ENCODE measurements around the gene FAH. TPM values are rescaled to one million over a fixed set of nuclear protein-coding genes. Genes with fewer than 3 reads are reported as not detected.

Gene FAH
- total RNA-seq, 2 experiments from 2014 or later: 40.9 to 41.8 TPM

DNA sequence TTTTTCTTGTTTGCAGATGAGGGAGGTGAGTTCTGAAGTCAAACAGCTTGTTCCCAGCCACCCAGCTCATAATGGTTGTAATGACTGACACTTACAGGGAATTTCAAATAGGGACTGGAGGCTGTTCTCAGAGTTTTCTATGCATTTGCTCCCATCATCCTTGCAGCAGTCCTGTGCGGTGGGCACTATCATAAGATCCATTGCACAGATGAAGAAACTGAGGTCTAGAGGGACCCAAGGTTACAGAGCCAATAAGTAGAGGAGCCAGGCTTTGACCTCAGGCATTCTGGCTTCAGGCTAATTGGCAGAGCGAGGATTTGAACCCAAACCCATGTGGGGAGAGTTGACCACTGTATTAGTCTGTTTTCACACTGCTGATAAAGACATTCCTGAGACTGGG is 32.4 kb downstream of the FAH start:
- no peak for ATAC-seq
- no peaks in the 10 kb centered on the region for H3K9me3 Mint-ChIP-seq (ENCODE audit: insufficient read depth)
- H3K27ac Mint-ChIP-seq: no peak overlapping the region
- H3K4me3 Mint-ChIP-seq: no peak overlapping the region
- POLR2A ChIA-PET: no interaction called here
- no peaks in the 10 kb centered on the region for H3K4me1 Mint-ChIP-seq (ENCODE audit: low read depth)
- DNase-seq: no peak
- H3K36me3 Mint-ChIP-seq (ENCODE audit: low read depth): peaks cover 41% of the 10 kb centered on the region
- CTCF ChIA-PET: no interaction called here
- no peaks in the 10 kb centered on the region for H3K27me3 Mint-ChIP-seq (ENCODE audit: low read depth)

DNA sequence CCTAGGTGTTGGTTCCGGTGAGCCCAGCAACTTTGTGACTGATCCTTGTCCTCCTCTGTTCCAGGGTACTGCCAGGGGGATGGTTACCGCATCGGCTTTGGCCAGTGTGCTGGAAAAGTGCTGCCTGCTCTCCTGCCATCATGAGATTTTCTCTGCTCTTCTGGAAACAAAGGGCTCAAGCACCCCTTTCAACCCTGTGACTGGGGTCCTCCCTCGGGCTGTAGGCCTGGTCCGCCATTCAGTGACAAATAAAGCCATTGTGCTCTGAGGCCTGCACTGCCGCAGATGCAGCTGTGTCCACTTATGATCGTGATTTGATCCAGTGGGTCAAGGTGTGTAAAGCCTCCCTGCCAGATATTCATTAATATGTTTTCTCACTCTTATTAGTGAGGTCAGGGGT is 33.3 kb downstream of the FAH start:
- no peak for ATAC-seq
- Mint-ChIP-seq H3K27ac (no peak overlapping the region), H3K9me3 (ENCODE audit: insufficient read depth) (no peaks in the 10 kb centered on the region), H3K4me3 (no peak overlapping the region), H3K36me3 (ENCODE audit: low read depth) (peaks cover 41% of the 10 kb centered on the region), H3K27me3 (ENCODE audit: low read depth) (no peaks in the 10 kb centered on the region), H3K4me1 (ENCODE audit: low read depth) (no peaks in the 10 kb centered on the region)
- DNase-seq: no peak
- CTCF ChIA-PET: interaction anchor here (1.5 kb wide), 1 partner anchor 10 kb away, joined by 3 read pairs; no protein-coding TSS in a partner anchor
- POLR2A ChIA-PET: no interaction called here

DNA sequence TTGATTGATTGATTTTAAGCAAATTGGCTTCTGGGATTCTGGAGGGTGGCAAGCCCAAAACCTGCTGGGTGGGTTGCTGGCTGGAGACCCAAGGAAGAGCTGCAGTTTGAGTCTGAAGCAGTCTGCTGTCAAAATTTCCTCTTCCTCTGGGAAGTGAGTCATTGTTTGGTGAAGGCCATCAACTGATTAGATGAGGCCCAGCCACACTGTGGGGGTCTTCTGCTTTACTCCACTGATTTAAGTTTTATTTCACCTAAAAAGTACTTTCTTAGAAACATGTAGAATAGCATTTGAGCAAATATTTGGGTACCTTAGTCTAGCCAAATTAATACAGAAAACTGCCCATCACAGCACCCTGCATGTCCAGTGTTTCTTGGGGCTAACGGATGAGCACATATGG is 33.8 kb downstream of the FAH start:
- POLR2A ChIA-PET: no interaction called here
- Mint-ChIP-seq H3K9me3 (ENCODE audit: insufficient read depth) (no peaks in the 10 kb centered on the region), H3K4me1 (ENCODE audit: low read depth) (no peaks in the 10 kb centered on the region), H3K36me3 (ENCODE audit: low read depth) (peaks cover 41% of the 10 kb centered on the region), H3K4me3 (no peak overlapping the region), H3K27ac (no peak overlapping the region), H3K27me3 (ENCODE audit: low read depth) (no peaks in the 10 kb centered on the region)
- ATAC-seq (no peak), DNase-seq (no peak)
- CTCF ChIA-PET: interaction anchor here (1.5 kb wide), 1 partner anchor 11 kb away, joined by 3 read pairs; no protein-coding TSS in a partner anchor

DNA sequence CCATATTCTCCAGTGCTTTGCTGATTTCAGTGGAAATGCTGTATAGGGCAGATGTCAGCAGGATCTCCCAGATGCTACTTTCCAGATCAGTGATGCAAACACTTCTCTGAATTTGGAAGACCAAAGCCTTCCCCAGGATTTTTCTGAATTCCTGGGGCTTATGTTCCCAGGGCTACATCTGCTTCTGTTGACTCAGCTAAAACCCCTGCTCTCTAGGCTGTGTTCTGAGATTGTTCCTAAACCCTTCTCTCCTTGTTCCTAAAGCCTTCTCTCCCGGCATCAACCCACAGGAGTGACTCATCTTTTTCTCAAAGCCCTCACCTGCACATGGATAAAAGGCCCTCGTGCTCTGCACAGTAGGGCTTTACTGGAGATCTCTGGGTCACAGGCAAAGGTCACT is 35.5 kb downstream of the FAH start:
- no peak overlapping the region for H3K4me3 Mint-ChIP-seq
- POLR2A ChIA-PET: no interaction called here
- DNase-seq (no peak), ATAC-seq (no peak)
- no peak overlapping the region for H3K27ac Mint-ChIP-seq
- H3K9me3 Mint-ChIP-seq (ENCODE audit: insufficient read depth): no peaks in the 10 kb centered on the region
- CTCF ChIA-PET: no interaction called here
- peaks cover 30% of the 10 kb centered on the region for H3K36me3 Mint-ChIP-seq (ENCODE audit: low read depth)
- H3K27me3 Mint-ChIP-seq (ENCODE audit: low read depth): no peaks in the 10 kb centered on the region
- H3K4me1 Mint-ChIP-seq (ENCODE audit: low read depth): no peaks in the 10 kb centered on the region

DNA sequence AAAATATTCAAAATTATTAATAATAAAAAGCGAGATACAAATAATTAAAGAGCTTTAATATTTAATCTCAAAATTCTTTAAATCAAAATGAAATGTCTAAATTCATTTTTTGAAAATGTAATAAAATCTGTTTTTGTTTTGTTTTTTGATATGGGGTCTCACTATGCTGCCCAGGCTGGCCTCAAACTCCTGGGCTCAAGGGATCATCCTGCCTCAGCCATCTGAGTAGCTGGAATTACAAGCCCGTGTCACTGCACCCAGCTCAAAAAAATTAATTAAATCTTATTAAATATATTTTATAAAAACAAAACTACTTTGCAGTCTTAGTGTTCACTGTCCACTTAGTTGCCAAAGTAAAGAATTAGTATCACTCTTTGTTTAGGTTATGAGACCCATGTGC is 38.4 kb downstream of the FAH start:
- ChIA-PET POLR2A (no interaction called here), CTCF (no interaction called here)
- Mint-ChIP-seq H3K4me1 (ENCODE audit: low read depth) (no peaks in the 10 kb centered on the region), H3K36me3 (ENCODE audit: low read depth) (peaks cover 11% of the 10 kb centered on the region), H3K9me3 (ENCODE audit: insufficient read depth) (no peaks in the 10 kb centered on the region), H3K27me3 (ENCODE audit: low read depth) (no peaks in the 10 kb centered on the region), H3K27ac (no peak overlapping the region), H3K4me3 (no peak overlapping the region)
- ATAC-seq (no peak), DNase-seq (no peak)

DNA sequence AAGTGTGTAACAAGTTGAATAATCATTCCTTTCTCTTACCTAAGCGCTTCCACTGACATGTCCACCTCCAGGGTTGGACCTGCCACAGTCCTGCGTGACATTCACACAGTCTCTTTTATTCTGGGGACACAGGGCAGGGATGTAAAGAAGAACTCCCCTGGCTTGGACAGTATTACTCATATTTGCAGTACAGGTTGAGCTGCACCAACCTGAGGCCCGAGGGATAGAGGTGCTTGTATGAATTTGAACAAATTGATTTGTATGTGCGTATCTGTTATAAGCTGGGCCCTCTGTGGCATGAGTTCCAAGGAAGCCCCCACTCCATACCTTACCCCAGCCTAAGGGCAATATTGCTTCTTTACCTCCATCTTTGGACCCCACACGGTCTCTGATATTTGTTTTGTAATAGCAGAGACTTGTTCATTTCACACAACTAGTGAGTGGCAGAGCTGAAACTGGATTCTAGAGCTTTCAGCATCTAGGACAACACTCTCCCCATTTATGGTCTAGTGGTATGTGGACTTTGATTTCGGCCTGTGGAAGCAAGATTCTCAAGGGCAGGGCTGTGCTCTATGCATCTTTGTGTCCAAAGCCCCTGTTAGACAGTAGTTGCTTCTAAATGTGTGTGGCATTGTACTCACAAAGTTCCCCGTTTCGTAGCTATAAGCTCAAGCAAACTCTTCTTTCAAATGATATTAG is 39.2 kb downstream of the FAH start:
- ChIA-PET POLR2A (no interaction called here), CTCF (no interaction called here)
- DNase-seq (no peak), ATAC-seq (no peak)
- Mint-ChIP-seq H3K4me1 (ENCODE audit: low read depth) (no peaks in the 10 kb centered on the region), H3K4me3 (no peak overlapping the region), H3K27me3 (ENCODE audit: low read depth) (peaks cover 2% of the 10 kb centered on the region), H3K27ac (no peak overlapping the region), H3K36me3 (ENCODE audit: low read depth) (peaks cover 9% of the 10 kb centered on the region), H3K9me3 (ENCODE audit: insufficient read depth) (no peaks in the 10 kb centered on the region)

DNA sequence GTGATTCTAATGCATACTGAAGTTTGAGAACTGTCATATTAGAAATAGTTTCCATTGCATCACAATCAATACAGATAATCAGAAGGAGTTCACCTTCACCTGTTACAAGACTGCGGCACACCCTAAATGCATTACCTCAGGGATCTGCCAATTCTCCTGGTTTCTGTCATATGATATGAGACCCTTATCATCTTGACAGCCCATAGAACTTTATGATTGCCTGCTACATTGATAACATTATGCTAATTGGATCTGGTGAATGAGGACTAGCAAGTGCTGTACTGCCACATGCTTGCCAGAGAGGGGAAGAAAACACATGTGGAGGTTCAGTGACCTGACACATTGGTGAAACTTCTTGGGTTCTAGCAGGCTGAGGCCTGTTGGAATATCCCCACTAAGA is 41.4 kb downstream of the FAH start:
- Mint-ChIP-seq H3K27ac (no peak overlapping the region), H3K4me1 (ENCODE audit: low read depth) (no peaks in the 10 kb centered on the region), H3K9me3 (ENCODE audit: insufficient read depth) (no peaks in the 10 kb centered on the region), H3K4me3 (no peak overlapping the region), H3K36me3 (ENCODE audit: low read depth) (no peaks in the 10 kb centered on the region), H3K27me3 (ENCODE audit: low read depth) (peaks cover 7% of the 10 kb centered on the region)
- DNase-seq: no peak
- POLR2A ChIA-PET: no interaction called here
- no peak for ATAC-seq
- CTCF ChIA-PET: no interaction called here

DNA sequence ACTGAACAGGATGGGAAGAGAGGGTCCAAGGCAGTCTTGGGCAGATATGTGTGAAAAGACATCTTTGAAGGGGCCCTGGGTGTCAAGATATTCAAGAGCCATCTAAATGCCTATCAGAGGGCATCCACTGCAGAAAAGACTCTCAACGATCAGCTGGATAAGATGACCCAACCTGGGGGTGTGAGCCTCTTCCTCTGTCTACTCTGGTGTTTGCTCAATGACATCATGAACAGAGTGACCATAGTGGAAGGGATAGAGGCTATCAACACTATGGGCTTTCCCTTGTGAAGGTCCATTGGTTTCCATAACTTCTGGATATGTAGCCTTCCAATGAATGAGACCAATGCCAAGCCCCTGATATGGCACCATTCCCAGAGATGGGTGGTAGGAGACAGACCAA is 42.1 kb downstream of the FAH start:
- Mint-ChIP-seq H3K36me3 (ENCODE audit: low read depth) (no peaks in the 10 kb centered on the region), H3K27me3 (ENCODE audit: low read depth) (peaks cover 7% of the 10 kb centered on the region), H3K4me3 (no peak overlapping the region), H3K27ac (no peak overlapping the region), H3K4me1 (ENCODE audit: low read depth) (no peaks in the 10 kb centered on the region), H3K9me3 (ENCODE audit: insufficient read depth) (no peaks in the 10 kb centered on the region)
- CTCF ChIA-PET: no interaction called here
- ATAC-seq: no peak
- DNase-seq: no peak
- POLR2A ChIA-PET: no interaction called here

DNA sequence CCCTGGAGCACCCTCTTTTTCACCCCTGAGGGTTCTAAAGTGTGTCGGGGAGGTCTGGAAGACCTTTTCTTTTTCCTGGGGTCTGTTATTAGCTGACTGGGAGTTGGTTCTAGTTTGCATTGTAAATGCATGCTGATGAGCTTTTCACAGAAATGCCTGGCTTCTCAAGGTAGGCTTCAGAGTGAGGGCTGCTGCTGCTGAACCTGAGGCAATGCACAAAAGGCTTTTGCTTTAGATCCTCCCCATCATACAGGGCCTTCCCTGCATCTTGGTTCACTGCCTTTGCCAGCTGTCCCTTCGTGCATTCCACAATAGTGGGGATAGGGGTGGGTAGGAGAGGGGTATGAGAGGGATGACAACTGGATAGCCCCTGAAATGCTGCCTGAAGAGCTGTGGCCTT is 46.6 kb downstream of the FAH start:
- H3K27me3 Mint-ChIP-seq (ENCODE audit: low read depth): peaks cover 7% of the 10 kb centered on the region
- ChIA-PET CTCF (no interaction called here), POLR2A (no interaction called here)
- no peak for ATAC-seq
- DNase-seq: no peak
- H3K4me1 Mint-ChIP-seq (ENCODE audit: low read depth): no peaks in the 10 kb centered on the region
- H3K27ac Mint-ChIP-seq: no peak overlapping the region
- H3K4me3 Mint-ChIP-seq: no peak overlapping the region
- no peaks in the 10 kb centered on the region for H3K9me3 Mint-ChIP-seq (ENCODE audit: insufficient read depth)
- H3K36me3 Mint-ChIP-seq (ENCODE audit: low read depth): no peaks in the 10 kb centered on the region

DNA sequence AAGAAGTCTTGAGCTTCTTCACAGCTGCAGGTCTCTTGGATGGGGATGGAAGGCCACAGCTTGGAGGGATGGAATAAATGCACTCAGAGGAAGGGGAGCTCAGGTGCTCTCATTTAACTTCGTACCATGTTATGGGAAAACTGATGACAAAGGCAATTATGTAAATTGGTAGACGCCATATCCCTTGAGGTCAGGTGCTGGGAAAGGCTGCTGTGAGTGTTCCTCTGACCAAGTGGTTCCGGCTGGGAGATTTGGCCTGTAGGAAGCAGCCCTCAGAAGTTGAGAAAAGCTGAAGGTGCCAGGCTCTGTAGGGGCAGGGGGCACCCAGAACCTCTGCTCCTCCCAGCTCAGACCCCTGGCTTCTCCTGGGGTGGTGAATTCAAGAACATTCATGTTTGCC is 47.1 kb downstream of the FAH start:
- ChIA-PET CTCF (no interaction called here), POLR2A (no interaction called here)
- H3K27me3 Mint-ChIP-seq (ENCODE audit: low read depth): peaks cover 7% of the 10 kb centered on the region
- no peaks in the 10 kb centered on the region for H3K9me3 Mint-ChIP-seq (ENCODE audit: insufficient read depth)
- H3K4me1 Mint-ChIP-seq (ENCODE audit: low read depth): no peaks in the 10 kb centered on the region
- DNase-seq: no peak
- ATAC-seq: no peak
- H3K4me3 Mint-ChIP-seq: no peak overlapping the region
- H3K36me3 Mint-ChIP-seq (ENCODE audit: low read depth): no peaks in the 10 kb centered on the region
- H3K27ac Mint-ChIP-seq: no peak overlapping the region

DNA sequence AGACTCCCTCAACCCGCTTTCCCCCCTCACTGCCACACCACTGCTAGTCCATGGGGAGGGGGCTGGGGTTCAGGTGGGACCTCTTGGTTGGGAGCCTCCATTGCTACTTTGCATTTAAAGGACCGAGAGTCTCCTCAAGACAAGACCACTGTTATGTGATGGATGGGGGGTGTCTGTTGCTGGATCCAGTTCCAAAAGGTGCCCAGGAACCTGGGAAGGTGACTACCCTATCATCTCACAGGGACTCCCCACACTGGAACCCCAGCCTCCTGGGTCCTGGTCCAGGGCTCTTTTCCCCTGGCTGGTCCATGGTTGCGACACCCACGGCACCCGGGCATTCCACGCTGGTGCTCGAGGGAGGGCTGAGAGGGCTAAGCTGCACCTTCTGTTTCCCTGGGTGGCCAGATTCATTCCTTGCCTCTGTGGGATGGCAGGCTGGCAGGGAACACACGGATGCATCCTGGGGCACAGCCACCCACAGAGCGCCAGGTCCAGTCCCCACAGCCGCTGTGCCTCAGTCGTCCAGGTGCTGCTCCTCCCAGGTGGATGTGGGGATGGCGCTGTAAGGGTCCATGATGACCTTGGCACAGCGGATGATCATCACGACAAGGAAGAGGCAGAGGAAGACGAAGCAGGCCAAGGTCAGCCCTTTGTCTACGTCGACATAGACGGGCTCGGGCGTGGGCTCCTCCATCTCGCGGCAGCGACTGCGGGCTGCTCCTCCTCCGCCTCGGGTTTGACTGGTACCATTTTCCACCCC is 48.6 kb downstream of the FAH start:
- Mint-ChIP-seq H3K27ac (no peak overlapping the region), H3K4me1 (ENCODE audit: low read depth) (no peaks in the 10 kb centered on the region), H3K9me3 (ENCODE audit: insufficient read depth) (no peaks in the 10 kb centered on the region), H3K4me3 (no peak overlapping the region), H3K36me3 (ENCODE audit: low read depth) (no peaks in the 10 kb centered on the region), H3K27me3 (ENCODE audit: low read depth) (peaks cover 20% of the 10 kb centered on the region)
- ChIA-PET CTCF (no interaction called here), POLR2A (no interaction called here)
- ATAC-seq (no peak), DNase-seq (peak; percentile 1)

DNA sequence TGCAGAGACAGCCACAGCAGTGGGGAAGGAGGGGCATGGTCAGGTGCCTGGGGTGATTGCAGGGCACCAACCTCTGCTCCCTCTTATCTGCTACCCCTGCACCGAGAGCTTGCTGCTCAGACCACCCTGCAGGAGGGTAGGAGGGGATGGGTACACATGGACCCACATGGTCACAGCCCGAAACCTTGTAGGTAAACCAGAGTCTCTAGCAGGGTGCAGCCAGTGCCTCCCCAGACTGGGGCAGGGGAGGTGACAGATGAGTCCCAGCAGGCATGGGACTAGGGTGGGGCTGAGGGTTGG is 49.2 kb downstream of the FAH start:
- ATAC-seq (no peak), DNase-seq (peak; percentile 13)
- Mint-ChIP-seq H3K27ac (no peak overlapping the region), H3K36me3 (ENCODE audit: low read depth) (no peaks in the 10 kb centered on the region), H3K9me3 (ENCODE audit: insufficient read depth) (no peaks in the 10 kb centered on the region), H3K4me3 (no peak overlapping the region), H3K27me3 (ENCODE audit: low read depth) (peaks cover 24% of the 10 kb centered on the region), H3K4me1 (ENCODE audit: low read depth) (no peaks in the 10 kb centered on the region)
- CTCF ChIA-PET: no interaction called here
- POLR2A ChIA-PET: no interaction called here
